K562 (cell line): ENCODE results near the gene PAM. TPM values are rescaled to one million over a fixed set of nuclear protein-coding genes. Genes with fewer than 3 reads are reported as not detected.

Source experiments
- ATAC-seq: fragments of 200-7000 bp; cut with Tn5 transposase; 3 replicates; pipeline ENCODE4 v1.9.1; 2020; ENCODE audit warnings: moderate library complexity
- BruUV-seq: library from RNA; stranded (reverse); fragments of 400-500 nt; replicated peaks from 2 replicates; lab custom pipeline; 2021; lab: Mats Ljungman, UMichigan
- CTCF ChIA-PET: fragments of 300-600 bp; formaldehyde crosslinking; extraction: SDS; loops from one replicate; lab custom pipeline; 2021; ENCODE audit warnings: low intra/inter-chr PET ratio; lab: Yijun Ruan, JAX
- POLR2A ChIA-PET: fragments of 300-600, 350-650 bp; sonication (Branson Sonifier 250); formaldehyde crosslinking; extraction: SDS; loops from one replicate; lab custom pipeline; 2021; ENCODE audit warnings: antibody characterized with exemption, inconsistent platforms; lab: Yijun Ruan, JAX
- DNase-seq, 4 experiments: peaks; one replicate each; pipeline versions ENCODE4 v3.0.0 to v3.0.0-alpha.2; 2011 to 2018; ENCODE audit warnings: low spot score in 3 of 4, mixed read lengths in 3 of 4; ENCODE audit errors: extremely low read depth in 1 of 4
- FAIRE-seq: peaks from 2 replicates; lab custom pipeline; 2011; peaks lifted over from hg19 to GRCh38; lab: Jason Lieb, UNC
- H2AFZ ChIP-seq: 2 replicates; pipeline ENCODE4 v1.6.0; 2011; ENCODE audit warnings: low read depth, low read length, control low read depth, inconsistent platforms
- H3K27ac ChIP-seq: fragments of 200-600 bp; 3 replicates; pipeline ENCODE4 v1.8.0; 2011; ENCODE audit warnings: low read depth, mild to moderate bottlenecking, control low read depth, inconsistent platforms, low read length, moderate library complexity, mixed read lengths; ENCODE audit errors: extremely low read depth
- H3K27me3 ChIP-seq, 2 experiments: fragments of 300-600 bp in 1 of 2; 2 replicates in 1 of 2; 3 replicates in 1 of 2; pipeline versions ENCODE4 v1.6.0 to v1.8.0; 2011; ENCODE audit warnings: inconsistent platforms in 2 of 2, low read length in 2 of 2, mild to moderate bottlenecking in 1 of 2, mixed read lengths in 1 of 2, moderate library complexity in 1 of 2; ENCODE audit not compliant: control insufficient read depth in 2 of 2, insufficient read depth in 2 of 2
- H3K36me3 ChIP-seq: fragments of 300-600 bp; 3 replicates; pipeline ENCODE4 v1.8.0; 2011; ENCODE audit warnings: mild to moderate bottlenecking, low read length, inconsistent platforms; ENCODE audit not compliant: control insufficient read depth, insufficient read depth
- H3K4me1 ChIP-seq, 2 experiments: fragments of 200-600 bp in 1 of 2; replicated peaks in 1 of 2; 2 replicates in 1 of 2; 3 replicates in 1 of 2; pipeline versions ENCODE4 v1.5.1 to v1.8.0; 2011; ENCODE audit warnings: inconsistent platforms in 2 of 2, low read length in 2 of 2, mild to moderate bottlenecking in 1 of 2, mixed read lengths in 1 of 2, moderate library complexity in 1 of 2; ENCODE audit not compliant: control insufficient read depth in 2 of 2, insufficient read depth in 2 of 2
- H3K4me2 ChIP-seq: 2 replicates; pipeline ENCODE4 v1.6.1; 2011; ENCODE audit warnings: low read length, control low read depth, inconsistent platforms, mixed read lengths; ENCODE audit not compliant: insufficient read depth
- H3K4me3 ChIP-seq: fragments of 200-600 bp; sonication (generic), shearing (Covaris generic); 2 replicates; pipeline ENCODE4 v1.5.1; 2016; ENCODE audit warnings: control low read depth, inconsistent platforms
- H3K79me2 ChIP-seq: fragments of 200-600 bp; 3 replicates; pipeline ENCODE4 v1.8.0; 2011; ENCODE audit warnings: low read length, inconsistent platforms; ENCODE audit not compliant: control insufficient read depth, insufficient read depth
- H3K9ac ChIP-seq, 2 experiments: 2 replicates each; pipeline versions ENCODE4 v1.6.0 to v1.6.1; 2011; ENCODE audit warnings: low read depth in 2 of 2, low read length in 2 of 2, control low read depth in 1 of 2, inconsistent platforms in 1 of 2, mild to moderate bottlenecking in 1 of 2, mixed read lengths in 1 of 2; ENCODE audit not compliant: insufficient read depth in 1 of 2
- H3K9me1 ChIP-seq: one replicate; pipeline ENCODE4 v1.6.0; 2011; ENCODE audit warnings: inconsistent platforms, mild to moderate bottlenecking, low read length, moderate library complexity; ENCODE audit not compliant: control insufficient read depth, insufficient read depth
- H3K9me3 ChIP-seq: replicated peaks from 2 replicates; pipeline ENCODE4 v1.5.1; 2011; ENCODE audit warnings: low read depth, low read length, inconsistent platforms; ENCODE audit not compliant: control insufficient read depth, insufficient read depth
- H4K20me1 ChIP-seq: replicated peaks from 2 replicates; pipeline ENCODE4 v1.6.1; 2011; ENCODE audit warnings: low read length, inconsistent platforms, mixed read lengths; ENCODE audit not compliant: control insufficient read depth, insufficient read depth
- ATF7 ChIP-seq: fragments of 450-650 bp; IDR thresholded peaks from 2 replicates; pipeline ENCODE4 v1.7.1; 2014; ENCODE audit warnings: mild to moderate bottlenecking, moderate library complexity
- FUS ChIP-seq: fragments of 200-400 bp; formaldehyde crosslinking; optimal IDR thresholded peaks from 2 replicates; pipeline ENCODE3; 2017; ENCODE audit warnings: low read depth, low read length
- HNRNPH1 ChIP-seq: fragments of 200-400 bp; formaldehyde crosslinking; optimal IDR thresholded peaks from 2 replicates; pipeline ENCODE3; 2017; ENCODE audit warnings: low read depth, mild to moderate bottlenecking, low read length, moderate library complexity
- HNRNPL ChIP-seq: fragments of 200-400 bp; formaldehyde crosslinking; IDR thresholded peaks from 2 replicates; pipeline ENCODE4 v1.6.1; 2017; ENCODE audit warnings: low read depth, mild to moderate bottlenecking, low read length
- HNRNPUL1 ChIP-seq: fragments of 200-400 bp; formaldehyde crosslinking; IDR thresholded peaks from 2 replicates; pipeline ENCODE4 v1.6.1; 2017; ENCODE audit warnings: low read length
- KAT2B ChIP-seq: IDR thresholded peaks from one replicate; pipeline ENCODE4 v1.6.1; 2012; ENCODE audit warnings: low read depth, mild to moderate bottlenecking, control low read depth, inconsistent platforms, low read length, moderate library complexity
- KAT7 ChIP-seq: sonication (generic); formaldehyde crosslinking; IDR thresholded peaks from 2 replicates; pipeline ENCODE4 v1.8.0; 2022; ENCODE audit warnings: missing genetic modification reagents, mild to moderate bottlenecking, borderline replicate concordance
- PPARD ChIP-seq: fragments of 250-450 bp; sonication (Bioruptor Pico); IDR thresholded peaks from 2 replicates; pipeline ENCODE4 v1.8.0; 2022; ENCODE audit warnings: inconsistent platforms, mild to moderate bottlenecking, moderate library complexity
- RAD21 ChIP-seq, 2 experiments: fragments of 250-450 bp in 1 of 2; fragments of 450-650 bp in 1 of 2; sonication (Bioruptor Pico) in 1 of 2; formaldehyde crosslinking in 1 of 2; IDR thresholded peaks in 1 of 2; conservative IDR thresholded peaks in 1 of 2; 2 replicates each; pipeline versions ENCODE4 v1.4.0 to v1.8.0; 2020 to 2022; ENCODE audit warnings: mild to moderate bottlenecking in 2 of 2, moderate library complexity in 1 of 2
- USF1 ChIP-seq: sonication (generic); formaldehyde crosslinking; IDR thresholded peaks from 2 replicates; pipeline ENCODE4 v1.9.0; 2022; ENCODE audit warnings: mild to moderate bottlenecking, missing genetic modification reagents
- WGBS: fragments of 100-300 bp; shearing (Covaris generic); methylation state at CpG from one replicate; pipeline ENCODE4 v1.1.6; 2016; ENCODE audit warnings: low coverage, mixed read lengths; ENCODE audit not compliant: insufficient coverage; ENCODE audit errors: missing lambda C conversion rate; 5-methylcytosine and 5-hydroxymethylcytosine counted together
- in situ Hi-C: fragments of 300-500 bp; cut with MboI; formaldehyde crosslinking; loops from 4 replicates; pipeline ENCODE4 v1.15.0; 2018; ENCODE audit warnings: inconsistent platforms, mixed read lengths
- intact Hi-C: fragments of 100-400 bp; cut with micrococcal nuclease; formaldehyde crosslinking; loops from 2 replicates; pipeline ENCODE4 v1.14.2; 2022
- polyA plus RNA-seq, 8 experiments: library from polyadenylated mRNA; depleted of rRNA in 4 of 8; stranded (reverse) in 5 of 8; unstranded in 3 of 8; fragments of >200 nt; fragmentation: Nextera tagmentation in 2 of 8; fragmentation: Illumina TruSeq in 1 of 8; extraction: Ambion mirVana in 2 of 8; extraction: Trizol in 1 of 8; gene quantifications; 2 replicates each; pipeline versions ENCODE4 v1.2.1 to v1.2.3, GENCODE V29; 2011 to 2014; ENCODE audit warnings: inconsistent platforms in 1 of 8, missing spikeins in 1 of 8
- total RNA-seq, 7 experiments: library from RNA; depleted of rRNA in 6 of 7; stranded (reverse); fragments of >200 nt in 6 of 7; fragmentation: Illumina TruSeq in 2 of 7; extraction: Trizol in 2 of 7; gene quantifications; 2 replicates each; pipeline versions ENCODE4 v1.2.1 to v1.2.3, GENCODE V29; 2011 to 2021; ENCODE audit warnings: low replicate concordance in 1 of 7
- TF ChIP-seq, protein P1 (sequence below): fragments of 450-650 bp; conservative IDR thresholded peaks from 2 replicates; pipeline ENCODE4 v1.6.1; 2016; ENCODE audit warnings: missing genetic modification characterization, low read depth, mild to moderate bottlenecking, control low read depth, missing compliant biosample characterization

Gene PAM
- total and polyA plus RNA-seq, 9 of the 15 experiments (the other 6 are each of a cell fraction or from before 2014, with no cell fraction given), result 0.39 to 3.1 (median 0.77) TPM

- H3K79me2 ChIP-seq, result no peaks in the 10 kb centered on the region
- intact Hi-C loops, result no loop called here
- CTCF ChIA-PET, result no interaction called here
Observed at GRCh38 chr5:102833146-102833545, 78.0 kb downstream of the PAM start.

DNA sequence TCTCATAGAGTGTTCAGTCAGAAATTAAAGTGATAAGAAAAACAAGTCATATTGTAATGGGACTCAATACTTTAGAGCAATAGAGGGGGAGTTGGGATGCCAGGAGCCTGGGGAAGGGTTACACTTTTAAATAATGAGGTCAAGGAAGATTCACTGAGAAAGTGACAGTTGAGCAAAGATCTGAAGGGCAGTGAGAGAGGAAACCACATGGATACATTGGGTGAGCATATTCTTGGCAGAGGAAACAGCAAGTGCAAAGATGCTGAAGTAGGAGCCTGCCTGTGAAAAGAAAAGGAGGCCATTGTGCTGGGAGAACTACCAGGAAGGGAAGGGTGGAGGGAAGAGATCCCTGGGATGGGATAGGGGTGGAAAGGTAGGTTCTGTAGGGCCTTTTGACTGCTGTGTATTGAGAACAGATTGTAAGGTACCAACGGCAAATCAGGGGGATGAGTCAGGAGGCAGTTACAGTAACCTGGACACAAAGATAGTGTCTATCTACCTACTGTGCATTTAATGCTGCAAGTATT, 79.4 kb downstream of the PAM start:
- H4K20me1 ChIP-seq, result no peaks in the 10 kb centered on the region
- no peak for FAIRE-seq
- H3K4me3 ChIP-seq, result no peak overlapping the region
- H3K9ac ChIP-seq, result no peak overlapping the region
- no peak for TF ChIP-seq HNRNPL
- TF ChIP-seq USF1 (CRISPR knock-in tag), result no peak
- TF ChIP-seq, protein P1, sequence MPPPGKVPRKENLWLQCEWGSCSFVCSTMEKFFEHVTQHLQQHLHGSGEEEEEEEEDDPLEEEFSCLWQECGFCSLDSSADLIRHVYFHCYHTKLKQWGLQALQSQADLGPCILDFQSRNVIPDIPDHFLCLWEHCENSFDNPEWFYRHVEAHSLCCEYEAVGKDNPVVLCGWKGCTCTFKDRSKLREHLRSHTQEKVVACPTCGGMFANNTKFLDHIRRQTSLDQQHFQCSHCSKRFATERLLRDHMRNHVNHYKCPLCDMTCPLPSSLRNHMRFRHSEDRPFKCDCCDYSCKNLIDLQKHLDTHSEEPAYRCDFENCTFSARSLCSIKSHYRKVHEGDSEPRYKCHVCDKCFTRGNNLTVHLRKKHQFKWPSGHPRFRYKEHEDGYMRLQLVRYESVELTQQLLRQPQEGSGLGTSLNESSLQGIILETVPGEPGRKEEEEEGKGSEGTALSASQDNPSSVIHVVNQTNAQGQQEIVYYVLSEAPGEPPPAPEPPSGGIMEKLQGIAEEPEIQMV (tag), result no peak
- no peak for TF ChIP-seq HNRNPUL1
- no peak for TF ChIP-seq FUS
- no peak for TF ChIP-seq PPARD (CRISPR knock-in tag)
- no peak for TF ChIP-seq KAT2B
- intact Hi-C loops, result no loop called here
- no peak overlapping the region for H2AFZ ChIP-seq
- no peaks in the 10 kb centered on the region for H3K9me1 ChIP-seq
- no peaks in the 10 kb centered on the region for H3K36me3 ChIP-seq
- DNase-seq, result no peak
- no peaks in the 10 kb centered on the region for H3K9me3 ChIP-seq
- 0% methylated on average over 1 of the region's 1 CpG for WGBS
- in situ Hi-C loops, result no loop called here
- CTCF ChIA-PET, result no interaction called here
- ATAC-seq, result no peak
- no TSS peak for BruUV-seq
- H3K27ac ChIP-seq, result no peak overlapping the region
- POLR2A ChIA-PET, result no interaction called here
- H3K4me1 ChIP-seq, result no peaks in the 10 kb centered on the region
- H3K4me2 ChIP-seq, result no peak overlapping the region
- H3K27me3 ChIP-seq, result no peaks in the 10 kb centered on the region
- no peaks in the 10 kb centered on the region for H3K79me2 ChIP-seq

More at GRCh38 chr5:102833146-102833545, 78.0 kb downstream of the PAM start:
- no peaks in the 10 kb centered on the region for H3K36me3 ChIP-seq
- no peaks in the 10 kb centered on the region for H3K9me1 ChIP-seq
- no peak overlapping the region for H3K9ac ChIP-seq
- no peak for ATAC-seq
- no peak overlapping the region for H3K4me3 ChIP-seq
- FAIRE-seq, result no peak
- no peak overlapping the region for H2AFZ ChIP-seq
- H3K4me2 ChIP-seq, result no peak overlapping the region
- POLR2A ChIA-PET, result no interaction called here
- no peaks in the 10 kb centered on the region for H4K20me1 ChIP-seq
- H3K4me1 ChIP-seq, result no peaks in the 10 kb centered on the region
- no peaks in the 10 kb centered on the region for H3K9me3 ChIP-seq
- no TSS peak for BruUV-seq
- no peak for DNase-seq
- no peak overlapping the region for H3K27ac ChIP-seq
- in situ Hi-C loops, result no loop called here
- TF ChIP-seq KAT7 (no peak), RAD21 (CRISPR knock-in tag; conservative IDR thresholded peaks at IDR 0.05 in 1 of 2, IDR thresholded peaks at IDR 0.05 in 1 of 2) (no peak), HNRNPH1 (no peak), ATF7 (no peak)
- H3K27me3 ChIP-seq, result no peaks in the 10 kb centered on the region
- 5% methylated on average over 1 of the region's 1 CpG for WGBS
